ENCODE data around the gene CNMD. TPM values are rescaled to one million over a fixed set of nuclear protein-coding genes. Genes with fewer than 3 reads are reported as not detected.

CNMD gene
- total RNA-seq, 2 donors from 2014 or later, result not detected

DNA sequence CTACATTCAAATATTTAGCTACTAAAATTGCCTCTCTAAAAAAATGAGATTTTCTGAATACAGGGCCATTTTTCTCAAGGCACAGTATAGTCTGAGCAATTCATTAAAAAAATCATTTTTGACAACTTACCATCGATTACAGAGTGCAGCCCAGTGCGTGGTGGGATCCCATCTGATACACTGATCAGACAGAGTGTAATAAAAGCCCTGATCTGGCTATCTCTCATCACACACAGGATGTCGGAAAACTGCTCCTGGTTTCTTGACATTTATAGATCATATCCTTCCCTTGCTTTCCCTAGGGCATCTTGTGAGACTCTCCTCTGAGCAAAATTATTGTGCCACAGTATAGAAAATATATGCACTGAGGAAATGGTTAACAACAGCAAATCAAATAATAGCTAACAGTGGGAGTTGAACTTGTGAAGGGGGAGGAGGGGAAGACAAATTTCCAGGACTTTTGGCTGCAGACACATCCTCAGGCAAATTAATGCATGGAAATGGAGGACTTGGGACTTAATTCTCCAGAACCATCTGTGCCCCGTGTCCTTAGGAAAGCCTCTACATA lies 28.4 kb upstream of the CNMD start:
- H3K27me3 Mint-ChIP-seq, result peaks cover 18 to 48% of the 10 kb centered on the region in 2 donors
- no peak overlapping the region for H3K4me3 Mint-ChIP-seq
- ATAC-seq (no peak), DNase-seq (ENCODE audit: low spot score) (no peak)
- no peaks in the 10 kb centered on the region for H3K9me3 Mint-ChIP-seq
- no peaks in the 10 kb centered on the region for H3K36me3 Mint-ChIP-seq
- H3K27ac Mint-ChIP-seq, result no peak overlapping the region
- H3K4me1 Mint-ChIP-seq (ENCODE audit: low read depth in 2 of 2), result no peaks in the 10 kb centered on the region

DNA sequence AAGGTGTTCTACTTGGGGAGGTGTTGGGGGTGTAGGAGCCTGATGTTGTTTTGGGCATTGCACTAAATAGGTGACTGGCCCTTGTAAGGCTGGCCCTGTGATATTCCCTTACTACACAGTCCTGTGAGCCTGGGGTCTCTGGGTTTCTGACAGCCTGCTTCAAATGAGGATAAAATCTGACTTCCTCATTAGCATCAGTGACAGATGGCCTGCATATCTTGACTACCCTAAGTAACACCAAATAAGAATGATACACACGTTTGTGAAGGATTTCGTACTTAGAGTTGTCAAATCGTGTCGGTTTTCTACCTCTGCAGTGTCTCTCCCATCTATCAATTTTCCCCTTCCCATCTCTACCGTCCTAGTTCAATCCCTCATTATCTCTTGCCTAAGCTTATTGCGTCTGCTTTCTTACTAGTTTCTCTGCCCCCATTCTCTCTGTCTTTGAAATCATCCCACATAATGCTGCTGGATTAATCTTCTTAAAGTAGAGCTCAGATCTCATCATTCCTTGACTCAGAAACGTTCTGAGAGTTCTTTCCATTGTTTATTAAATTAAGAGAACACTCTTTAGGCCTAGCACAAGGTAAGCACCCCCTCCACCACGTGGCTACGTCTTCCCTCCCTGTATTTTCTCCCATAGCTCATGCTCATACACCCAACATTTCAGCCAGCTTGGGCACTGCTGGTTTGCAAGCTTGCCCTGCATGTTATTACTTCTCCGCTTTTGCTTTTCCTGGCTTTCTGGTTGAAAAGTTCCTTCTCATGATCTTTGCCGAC lies 26.2 kb upstream of the CNMD start:
- Mint-ChIP-seq H3K27me3 (peaks cover 18 to 45% of the 10 kb centered on the region in 2 donors), H3K27ac (no peak overlapping the region), H3K9me3 (no peaks in the 10 kb centered on the region), H3K4me1 (ENCODE audit: low read depth in 2 of 2) (no peaks in the 10 kb centered on the region), H3K4me3 (no peak overlapping the region), H3K36me3 (no peaks in the 10 kb centered on the region)
- no peak for ATAC-seq
- no peak for DNase-seq (ENCODE audit: low spot score)

DNA sequence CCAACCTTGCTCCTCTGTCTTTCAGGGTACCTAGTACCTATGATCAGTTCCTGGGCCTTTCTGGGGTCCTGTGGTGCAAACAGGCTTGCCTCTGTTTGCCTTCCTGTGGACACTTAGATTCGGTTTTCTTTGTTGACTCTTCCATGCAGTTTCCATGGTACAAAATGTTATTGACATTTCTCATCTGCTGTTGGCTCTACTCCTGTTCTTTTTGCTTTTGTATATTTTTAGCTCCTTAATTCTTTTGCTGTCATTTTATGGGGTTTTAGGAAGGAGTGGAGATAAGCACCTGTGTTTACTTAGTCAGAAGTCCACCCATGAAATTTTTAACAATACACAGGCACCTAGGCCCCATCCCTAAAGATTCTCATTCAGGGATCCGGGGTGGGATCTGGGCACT lies 20.5 kb upstream of the CNMD start:
- H3K9me3 Mint-ChIP-seq, result no peaks in the 10 kb centered on the region
- no peak overlapping the region for H3K4me3 Mint-ChIP-seq
- H3K27me3 Mint-ChIP-seq, result peaks cover 10 to 30% of the 10 kb centered on the region in 2 donors
- no peak for DNase-seq (ENCODE audit: low spot score)
- ATAC-seq, result no peak
- H3K36me3 Mint-ChIP-seq, result no peaks in the 10 kb centered on the region
- H3K27ac Mint-ChIP-seq, result no peak overlapping the region
- H3K4me1 Mint-ChIP-seq (ENCODE audit: low read depth in 2 of 2), result no peaks in the 10 kb centered on the region

DNA sequence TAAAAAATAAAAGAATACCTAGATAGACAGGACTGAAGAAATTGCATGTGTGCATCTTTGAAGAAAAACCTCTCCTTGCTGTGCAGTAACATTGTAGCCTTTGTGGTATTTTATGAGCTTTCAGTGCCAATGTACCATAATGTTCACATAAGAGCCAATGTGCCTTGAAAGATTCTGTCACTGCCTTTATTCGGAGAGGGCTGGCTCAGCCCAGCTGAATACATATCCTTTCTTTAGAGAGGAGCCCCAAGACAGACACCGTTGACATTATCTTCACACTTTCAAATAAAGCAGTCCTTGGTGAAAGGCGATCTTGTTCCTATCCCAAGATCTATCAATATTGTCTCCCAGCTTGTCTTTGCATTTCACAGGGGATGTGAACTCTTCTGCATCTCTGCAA lies 18.5 kb upstream of the CNMD start:
- ATAC-seq (no peak), DNase-seq (ENCODE audit: low spot score) (no peak)
- H3K9me3 Mint-ChIP-seq, result no peaks in the 10 kb centered on the region
- H3K36me3 Mint-ChIP-seq, result no peaks in the 10 kb centered on the region
- no peak overlapping the region for H3K27ac Mint-ChIP-seq
- no peaks in the 10 kb centered on the region for H3K4me1 Mint-ChIP-seq (ENCODE audit: low read depth in 2 of 2)
- H3K4me3 Mint-ChIP-seq, result no peak overlapping the region
- H3K27me3 Mint-ChIP-seq, result peaks cover 10 to 29% of the 10 kb centered on the region in 2 donors

DNA sequence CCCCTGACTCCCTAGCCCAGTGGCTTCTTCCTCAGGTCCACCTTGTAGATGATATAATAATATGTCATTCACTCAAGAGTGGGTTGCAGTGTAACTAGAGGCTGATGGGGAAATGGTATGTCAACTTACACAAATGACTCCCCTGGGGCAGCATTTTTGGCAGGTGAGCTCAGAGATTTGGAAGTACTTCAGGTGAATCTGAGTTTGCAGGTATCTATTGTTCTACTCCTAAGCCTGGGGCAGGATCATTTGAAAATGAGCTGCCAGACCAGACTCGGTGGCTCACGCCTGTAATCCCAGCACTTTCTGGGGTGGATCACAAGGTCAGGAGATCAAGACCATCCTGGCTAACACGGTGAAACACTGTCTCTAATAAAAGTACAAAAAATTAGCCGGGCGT lies 11.6 kb upstream of the CNMD start:
- H3K4me1 Mint-ChIP-seq (ENCODE audit: low read depth in 2 of 2), result no peaks in the 10 kb centered on the region
- H3K9me3 Mint-ChIP-seq, result no peaks in the 10 kb centered on the region

DNA sequence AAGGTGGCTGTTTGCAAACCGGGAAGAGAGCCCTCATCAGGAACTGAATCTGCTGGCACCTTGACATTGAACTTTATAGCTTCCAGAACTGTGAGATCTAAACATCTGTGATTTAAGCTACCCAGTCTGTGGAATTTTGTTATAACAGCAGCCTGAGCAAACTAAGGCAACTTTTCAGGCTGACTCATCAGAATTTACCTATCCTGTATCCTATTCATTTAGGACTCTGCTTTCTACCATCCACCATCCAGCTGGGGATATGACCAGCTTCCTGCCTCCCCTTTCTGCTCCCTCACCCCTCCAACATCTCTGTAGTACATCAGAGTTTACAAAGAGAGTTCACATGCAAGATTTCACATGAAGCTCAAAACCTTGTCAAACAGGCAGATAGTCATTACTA lies 11.1 kb upstream of the CNMD start:
- Mint-ChIP-seq H3K4me3 (no peak overlapping the region), H3K27me3 (peaks cover 20 to 38% of the 10 kb centered on the region in 2 donors), H3K9me3 (no peaks in the 10 kb centered on the region), H3K27ac (no peak overlapping the region), H3K4me1 (ENCODE audit: low read depth in 2 of 2) (no peaks in the 10 kb centered on the region), H3K36me3 (no peaks in the 10 kb centered on the region)
- DNase-seq (ENCODE audit: low spot score) (no peak), ATAC-seq (no peak)

More for the DNA sequence above, 11.6 kb upstream of the CNMD start:
- no peak overlapping the region for H3K4me3 Mint-ChIP-seq
- no peaks in the 10 kb centered on the region for H3K36me3 Mint-ChIP-seq
- ATAC-seq, result no peak
- no peak for DNase-seq (ENCODE audit: low spot score)
- H3K27ac Mint-ChIP-seq, result no peak overlapping the region
- peaks cover 19 to 34% of the 10 kb centered on the region in 2 donors for H3K27me3 Mint-ChIP-seq

DNA sequence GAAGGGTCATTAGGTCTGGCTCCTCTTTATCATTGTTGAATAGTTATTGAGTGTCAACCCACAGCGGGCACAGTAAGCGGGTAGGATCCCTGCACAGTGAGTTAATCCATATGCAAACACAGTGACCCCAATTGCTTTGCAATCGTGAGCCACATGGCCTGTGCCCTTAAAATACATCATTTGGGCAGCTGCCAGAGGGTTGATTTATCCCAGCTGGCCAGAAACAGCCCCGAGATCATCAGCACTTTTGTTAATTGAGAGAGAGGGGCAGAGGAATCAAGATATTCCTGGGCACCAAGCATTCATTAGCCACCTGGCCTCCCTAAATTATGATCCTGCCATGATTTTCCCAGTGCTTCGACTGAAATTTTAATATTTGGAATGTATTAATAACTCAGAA lies 9.8 kb upstream of the CNMD start:
- DNase-seq (ENCODE audit: low spot score) (no peak), ATAC-seq (no peak)
- no peak overlapping the region for H3K4me3 Mint-ChIP-seq
- no peaks in the 10 kb centered on the region for H3K36me3 Mint-ChIP-seq
- H3K27me3 Mint-ChIP-seq, result peaks cover 28 to 50% of the 10 kb centered on the region in 2 donors
- H3K9me3 Mint-ChIP-seq, result no peaks in the 10 kb centered on the region
- H3K27ac Mint-ChIP-seq, result no peak overlapping the region
- no peaks in the 10 kb centered on the region for H3K4me1 Mint-ChIP-seq (ENCODE audit: low read depth in 2 of 2)

DNA sequence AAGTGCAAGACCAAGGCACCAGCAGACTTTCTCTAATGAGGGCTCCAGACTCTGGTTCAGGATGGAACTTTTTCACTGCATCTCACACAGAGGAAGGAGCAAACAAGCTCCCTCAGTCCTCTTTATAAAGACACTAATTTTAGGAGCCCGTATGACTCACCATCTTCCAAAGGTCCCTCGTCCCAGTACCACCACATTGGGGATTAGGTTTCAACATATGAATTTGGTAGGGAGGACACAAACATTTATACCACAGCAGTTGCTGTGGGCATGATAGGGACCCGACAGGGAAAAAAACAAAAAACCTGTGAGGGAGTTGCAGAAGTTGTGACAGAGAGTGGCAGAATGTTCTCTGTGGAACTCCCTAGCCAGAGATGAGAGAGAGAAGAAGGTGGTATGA lies 6.5 kb upstream of the CNMD start:
- DNase-seq (ENCODE audit: low spot score) (no peak), ATAC-seq (no peak)
- Mint-ChIP-seq H3K9me3 (no peaks in the 10 kb centered on the region), H3K27ac (no peak overlapping the region), H3K36me3 (no peaks in the 10 kb centered on the region), H3K4me3 (no peak overlapping the region), H3K4me1 (ENCODE audit: low read depth in 2 of 2) (no peaks in the 10 kb centered on the region), H3K27me3 (peaks cover 43 to 65% of the 10 kb centered on the region in 2 donors)

DNA sequence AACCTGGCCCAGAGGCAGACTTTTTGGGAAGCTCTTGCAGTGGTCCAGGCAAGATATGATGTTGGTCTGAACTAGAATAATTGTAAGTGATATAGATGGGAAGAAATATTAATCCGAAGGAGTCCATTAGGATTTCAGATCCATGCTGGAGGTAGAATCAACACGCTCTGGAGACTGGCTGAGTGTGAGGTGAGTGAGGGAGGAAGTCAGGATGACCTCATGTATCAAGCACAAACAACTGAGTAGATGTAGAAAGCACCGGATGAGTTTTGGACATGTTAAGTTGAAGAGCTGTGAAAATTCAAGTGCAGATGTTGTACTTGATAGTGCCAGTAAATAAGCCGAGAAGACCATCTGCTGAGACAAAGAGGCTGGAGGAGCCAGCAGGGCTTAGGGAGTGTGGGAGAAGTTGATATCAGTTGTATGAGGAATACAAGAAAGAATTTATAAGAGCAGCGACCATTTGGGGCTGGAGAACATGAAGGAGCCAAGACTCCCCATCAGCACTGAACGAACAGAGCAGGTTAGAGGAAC lies 5.3 kb upstream of the CNMD start:
- DNase-seq (ENCODE audit: low spot score), result no peak
- no peaks in the 10 kb centered on the region for H3K9me3 Mint-ChIP-seq
- H3K4me1 Mint-ChIP-seq (ENCODE audit: low read depth in 2 of 2), result no peaks in the 10 kb centered on the region
- H3K27me3 Mint-ChIP-seq, result peaks cover 47 to 65% of the 10 kb centered on the region in 2 donors
- H3K4me3 Mint-ChIP-seq, result no peak overlapping the region
- H3K27ac Mint-ChIP-seq, result no peak overlapping the region
- no peaks in the 10 kb centered on the region for H3K36me3 Mint-ChIP-seq
- ATAC-seq, result no peak

DNA sequence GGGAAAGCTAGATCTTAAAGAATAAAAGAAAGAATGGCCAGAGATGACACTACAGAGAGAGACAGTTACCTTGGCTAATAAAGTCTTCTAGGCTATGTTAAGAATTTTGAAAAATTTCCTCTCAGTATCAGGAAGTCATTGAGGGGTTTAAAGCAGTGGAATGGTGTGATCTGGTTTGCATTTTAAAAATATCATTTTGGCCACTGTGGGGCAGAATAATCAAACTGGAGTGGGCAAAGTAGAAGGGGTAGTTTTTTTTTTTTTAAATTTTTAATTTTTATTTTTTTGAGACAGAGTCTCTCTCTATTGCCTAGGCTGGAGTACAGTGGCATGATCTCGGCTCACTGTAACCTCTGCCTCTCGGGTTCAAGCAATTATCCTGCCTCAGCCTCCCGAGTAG lies 4.4 kb upstream of the CNMD start:
- H3K27me3 Mint-ChIP-seq, result peaks cover 47 to 68% of the 10 kb centered on the region in 2 donors
- H3K36me3 Mint-ChIP-seq, result no peaks in the 10 kb centered on the region
- H3K27ac Mint-ChIP-seq, result no peak overlapping the region
- H3K4me3 Mint-ChIP-seq, result no peak overlapping the region
- H3K4me1 Mint-ChIP-seq (ENCODE audit: low read depth in 2 of 2), result peaks cover 0 to 2% of the 10 kb centered on the region in 2 donors
- ATAC-seq, result no peak
- no peak for DNase-seq (ENCODE audit: low spot score)
- H3K9me3 Mint-ChIP-seq, result no peaks in the 10 kb centered on the region

DNA sequence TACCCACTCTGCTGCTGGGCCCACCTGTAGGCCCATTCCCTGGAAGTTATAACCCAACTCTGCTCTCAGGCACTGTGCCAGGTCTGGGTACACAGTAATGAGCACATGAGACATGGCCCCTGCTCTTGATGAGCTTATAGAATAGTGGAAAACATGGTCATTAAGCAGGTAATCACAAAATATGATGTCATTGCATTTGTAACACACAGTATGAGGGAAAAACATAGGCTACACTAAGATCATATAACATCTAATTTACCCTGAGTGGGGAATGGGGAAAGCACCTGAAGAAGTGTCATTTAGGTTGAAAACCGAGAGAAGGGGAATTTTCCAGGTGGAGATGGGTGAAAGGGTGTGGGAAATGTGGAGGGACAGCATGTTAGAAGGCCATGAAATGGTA lies 3.9 kb upstream of the CNMD start:
- ATAC-seq, result no peak
- no peaks in the 10 kb centered on the region for H3K36me3 Mint-ChIP-seq
- peaks cover 47 to 69% of the 10 kb centered on the region in 2 donors for H3K27me3 Mint-ChIP-seq
- peaks cover 0 to 2% of the 10 kb centered on the region in 2 donors for H3K4me1 Mint-ChIP-seq (ENCODE audit: low read depth in 2 of 2)
- no peaks in the 10 kb centered on the region for H3K9me3 Mint-ChIP-seq
- no peak for DNase-seq (ENCODE audit: low spot score)
- H3K4me3 Mint-ChIP-seq, result no peak overlapping the region
- no peak overlapping the region for H3K27ac Mint-ChIP-seq

DNA sequence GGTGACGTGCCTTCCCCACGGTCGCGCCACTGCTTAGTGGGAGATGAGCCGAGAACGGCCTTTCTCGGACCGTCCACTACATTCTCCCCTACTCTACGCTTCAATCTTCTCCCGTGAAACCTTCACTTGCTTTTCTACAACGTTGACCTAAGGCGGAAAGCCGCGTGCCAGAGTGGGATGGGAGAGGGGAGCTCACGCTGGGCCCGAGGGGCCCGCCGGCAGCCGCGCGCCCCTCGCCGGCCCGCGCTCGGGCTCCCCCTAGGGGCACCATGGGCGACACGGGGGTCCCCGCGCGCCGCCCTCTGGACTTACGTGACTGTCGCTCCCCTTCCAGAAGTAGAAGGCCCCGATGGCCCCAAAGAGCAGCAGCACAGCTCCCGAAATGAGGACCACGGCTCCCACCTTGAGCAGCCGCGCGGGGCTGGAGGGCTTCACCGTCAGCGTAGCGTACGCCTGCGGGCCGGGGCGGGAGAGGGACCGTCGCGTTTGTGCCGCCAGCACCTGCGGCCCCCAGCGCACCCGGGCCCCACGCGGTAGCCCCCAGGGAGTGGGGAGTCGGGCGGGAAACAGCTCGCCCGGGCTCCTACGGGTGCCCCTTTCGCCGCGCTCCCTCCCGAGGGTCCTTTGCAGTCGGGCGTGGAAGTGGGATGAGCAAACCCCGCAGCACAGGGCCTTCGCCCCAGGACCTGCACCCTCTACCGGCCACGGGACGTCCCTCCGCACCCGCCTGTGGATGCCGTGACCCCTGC lies 727 bp downstream of the CNMD start:
- Mint-ChIP-seq H3K4me1 (ENCODE audit: low read depth in 2 of 2) (peaks cover 0 to 2% of the 10 kb centered on the region in 2 donors), H3K4me3 (no peak overlapping the region), H3K9me3 (no peaks in the 10 kb centered on the region), H3K27ac (no peak overlapping the region), H3K36me3 (no peaks in the 10 kb centered on the region), H3K27me3 (peaks cover 39 to 59% of the 10 kb centered on the region in 2 donors)
- ATAC-seq (peak; percentile 46 to 51), DNase-seq (ENCODE audit: low spot score) (no peak)

DNA sequence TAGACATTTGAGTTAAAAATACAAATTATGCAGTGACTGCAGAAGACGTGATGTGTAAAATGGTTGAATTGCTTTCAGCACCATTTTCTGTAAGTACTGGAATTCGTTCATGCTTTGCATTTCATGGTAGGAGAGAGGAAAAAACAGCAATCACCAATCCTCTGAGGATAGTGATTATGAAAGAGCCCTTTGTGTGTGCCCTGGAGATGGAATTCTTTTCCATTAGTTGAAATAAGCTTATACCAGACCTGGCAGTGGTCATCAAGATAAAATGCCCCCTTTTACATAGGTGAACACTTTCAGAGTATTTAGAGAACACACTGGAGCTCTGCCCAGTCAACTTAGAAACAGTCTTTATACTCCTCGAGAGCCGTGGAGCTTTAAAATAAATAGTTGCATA lies 1.7 kb downstream of the CNMD start:
- Mint-ChIP-seq H3K36me3 (no peaks in the 10 kb centered on the region), H3K27ac (no peak overlapping the region), H3K27me3 (peaks cover 38 to 56% of the 10 kb centered on the region in 2 donors), H3K4me3 (no peak overlapping the region), H3K4me1 (ENCODE audit: low read depth in 2 of 2) (peaks cover 0 to 2% of the 10 kb centered on the region in 2 donors), H3K9me3 (no peaks in the 10 kb centered on the region)
- ATAC-seq, result no peak
- DNase-seq (ENCODE audit: low spot score), result no peak

DNA sequence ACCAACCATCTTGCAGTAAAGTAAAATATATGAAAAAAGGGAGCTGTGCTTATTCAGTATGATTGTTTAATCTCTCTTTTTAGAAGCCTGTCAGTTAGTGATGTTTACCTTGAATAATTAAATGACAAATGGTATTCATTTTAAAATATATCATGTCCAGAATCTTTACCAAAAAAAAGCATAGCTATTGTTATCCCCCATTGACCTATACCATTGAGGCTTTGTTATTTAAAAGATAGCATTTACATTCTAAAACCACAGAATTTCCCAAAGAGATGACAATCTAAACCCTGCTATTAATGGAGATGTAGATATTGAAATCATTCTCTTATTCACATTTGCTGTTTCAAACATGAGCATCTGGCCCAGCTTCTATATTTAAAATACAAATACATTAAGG lies 2.2 kb downstream of the CNMD start:
- Mint-ChIP-seq H3K36me3 (no peaks in the 10 kb centered on the region), H3K9me3 (no peaks in the 10 kb centered on the region), H3K27ac (no peak overlapping the region), H3K27me3 (peaks cover 33 to 51% of the 10 kb centered on the region in 2 donors), H3K4me3 (no peak overlapping the region), H3K4me1 (ENCODE audit: low read depth in 2 of 2) (peaks cover 0 to 2% of the 10 kb centered on the region in 2 donors)
- DNase-seq (ENCODE audit: low spot score), result no peak
- no peak for ATAC-seq

Data from natural killer cell treated with Interleukin-12 subunit alpha and Interleukin-12 subunit beta and Interleukin-15 and Interleukin-18, amount 100 ng/mL, for 72 hours (primary cell).